ENCODE measurements around the gene OR1D5.
A peak's percentile ranks its signal among the peaks of the same experiment; 100 is the strongest.

Gene OR1D5

GRCh38 chr17:3043737-3044365, 19.6 kb downstream of the OR1D5 start:
- TF ChIP-seq, protein P1, sequence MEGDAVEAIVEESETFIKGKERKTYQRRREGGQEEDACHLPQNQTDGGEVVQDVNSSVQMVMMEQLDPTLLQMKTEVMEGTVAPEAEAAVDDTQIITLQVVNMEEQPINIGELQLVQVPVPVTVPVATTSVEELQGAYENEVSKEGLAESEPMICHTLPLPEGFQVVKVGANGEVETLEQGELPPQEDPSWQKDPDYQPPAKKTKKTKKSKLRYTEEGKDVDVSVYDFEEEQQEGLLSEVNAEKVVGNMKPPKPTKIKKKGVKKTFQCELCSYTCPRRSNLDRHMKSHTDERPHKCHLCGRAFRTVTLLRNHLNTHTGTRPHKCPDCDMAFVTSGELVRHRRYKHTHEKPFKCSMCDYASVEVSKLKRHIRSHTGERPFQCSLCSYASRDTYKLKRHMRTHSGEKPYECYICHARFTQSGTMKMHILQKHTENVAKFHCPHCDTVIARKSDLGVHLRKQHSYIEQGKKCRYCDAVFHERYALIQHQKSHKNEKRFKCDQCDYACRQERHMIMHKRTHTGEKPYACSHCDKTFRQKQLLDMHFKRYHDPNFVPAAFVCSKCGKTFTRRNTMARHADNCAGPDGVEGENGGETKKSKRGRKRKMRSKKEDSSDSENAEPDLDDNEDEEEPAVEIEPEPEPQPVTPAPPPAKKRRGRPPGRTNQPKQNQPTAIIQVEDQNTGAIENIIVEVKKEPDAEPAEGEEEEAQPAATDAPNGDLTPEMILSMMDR (IDR thresholded peaks at IDR 0.05; ENCODE audit: low read depth, low read length) = peak; percentile 35
- DNase-seq (ENCODE audit: low read depth in 2 of 2) = peak in 1 of 2 donors; percentile 11

DNA sequence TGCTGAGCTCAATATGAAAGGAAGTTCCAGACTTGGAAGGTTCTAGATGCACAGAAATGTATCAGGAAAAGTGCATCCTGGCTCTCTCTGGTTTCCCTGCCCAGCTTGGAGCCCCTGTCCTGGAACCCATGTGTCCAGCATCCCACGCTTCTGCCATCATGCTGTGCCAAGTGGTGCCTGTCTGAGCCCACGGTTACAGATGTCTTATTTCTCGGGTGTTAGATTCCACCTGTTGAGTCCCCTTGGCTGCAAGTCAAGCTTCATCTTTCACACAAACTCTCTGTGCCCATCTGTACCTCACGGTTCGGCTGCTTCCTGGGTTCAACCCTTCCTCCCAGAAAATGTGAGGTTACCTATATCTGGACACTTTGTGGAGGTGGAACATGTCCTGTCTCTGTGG, 22.5 kb downstream of the OR1D5 start:
- no peak for DNase-seq (ENCODE audit: low read depth in 2 of 2)
- TF ChIP-seq, protein P1 (IDR thresholded peaks at IDR 0.05; ENCODE audit: low read depth, low read length) = no peak
- H3K4me3 ChIP-seq (replicated peaks in 1 of 2; ENCODE audit: low read depth in 2 of 2, low read length in 2 of 2) = no peak overlapping the region

More at GRCh38 chr17:3043737-3044365, 19.6 kb downstream of the OR1D5 start:
- no peak overlapping the region for H3K4me3 ChIP-seq (replicated peaks in 1 of 2; ENCODE audit: low read depth in 2 of 2, low read length in 2 of 2)

DNA sequence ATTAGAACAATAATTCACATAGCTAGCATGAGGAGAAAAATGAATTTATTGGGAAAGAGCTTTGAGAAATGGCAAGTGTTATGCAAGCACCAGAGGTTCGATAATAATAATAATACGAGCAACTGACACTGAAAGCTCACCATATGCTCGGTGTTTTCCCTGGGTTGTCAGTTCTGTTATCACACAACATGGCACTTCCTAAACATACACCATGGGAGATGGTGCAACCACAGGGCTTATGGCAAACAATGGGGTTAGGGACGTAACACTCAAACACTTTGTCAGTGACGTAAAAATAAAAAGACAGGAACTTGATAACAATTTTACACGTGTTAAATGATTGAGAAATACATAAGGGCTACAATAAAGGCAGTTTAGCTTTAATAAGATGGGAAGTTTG, 23.7 kb downstream of the OR1D5 start:
- H3K4me3 ChIP-seq (replicated peaks in 1 of 2; ENCODE audit: low read depth in 2 of 2, low read length in 2 of 2) = no peak overlapping the region
- peak in 1 of 2 donors; percentile 67 for DNase-seq (ENCODE audit: low read depth in 2 of 2)
- TF ChIP-seq, protein P1 (IDR thresholded peaks at IDR 0.05; ENCODE audit: low read depth, low read length) = no peak

GRCh38 chr17:3038941-3039340, 24.5 kb downstream of the OR1D5 start:
- no peak for DNase-seq (ENCODE audit: low read depth in 2 of 2)
- TF ChIP-seq, protein P1 (IDR thresholded peaks at IDR 0.05; ENCODE audit: low read depth, low read length) = no peak
- H3K4me3 ChIP-seq (replicated peaks in 1 of 2; ENCODE audit: low read depth in 2 of 2, low read length in 2 of 2) = no peak overlapping the region

DNA sequence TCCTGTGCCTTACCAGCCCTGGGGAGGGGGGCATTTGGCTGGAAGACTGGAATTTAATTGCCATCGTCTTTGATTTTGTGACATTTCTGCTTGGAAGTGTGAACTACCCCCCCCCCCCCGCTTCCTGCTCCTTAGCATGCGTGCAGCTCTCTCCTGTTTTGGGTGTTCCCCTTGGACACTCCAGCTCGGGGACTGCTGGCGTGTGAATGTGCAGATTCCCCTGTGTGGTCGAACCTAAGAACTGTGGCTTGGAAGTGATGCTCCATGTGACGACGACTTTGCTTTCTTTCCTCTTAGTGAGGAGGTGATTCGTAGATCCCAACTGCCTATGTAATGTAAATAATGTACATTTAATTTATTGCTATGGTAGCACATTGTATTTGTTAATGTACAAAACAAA, 26.1 kb downstream of the OR1D5 start:
- no peak for DNase-seq (ENCODE audit: low read depth in 2 of 2)
- no peak overlapping the region for H3K4me3 ChIP-seq (replicated peaks in 1 of 2; ENCODE audit: low read depth in 2 of 2, low read length in 2 of 2)
- TF ChIP-seq, protein P1 (IDR thresholded peaks at IDR 0.05; ENCODE audit: low read depth, low read length) = no peak

GRCh38 chr17:3036800-3037199, 26.6 kb downstream of the OR1D5 start:
- no peak for DNase-seq (ENCODE audit: low read depth in 2 of 2)
- TF ChIP-seq, protein P1 (IDR thresholded peaks at IDR 0.05; ENCODE audit: low read depth, low read length) = no peak
- no peak overlapping the region for H3K4me3 ChIP-seq (replicated peaks in 1 of 2; ENCODE audit: low read depth in 2 of 2, low read length in 2 of 2)

DNA sequence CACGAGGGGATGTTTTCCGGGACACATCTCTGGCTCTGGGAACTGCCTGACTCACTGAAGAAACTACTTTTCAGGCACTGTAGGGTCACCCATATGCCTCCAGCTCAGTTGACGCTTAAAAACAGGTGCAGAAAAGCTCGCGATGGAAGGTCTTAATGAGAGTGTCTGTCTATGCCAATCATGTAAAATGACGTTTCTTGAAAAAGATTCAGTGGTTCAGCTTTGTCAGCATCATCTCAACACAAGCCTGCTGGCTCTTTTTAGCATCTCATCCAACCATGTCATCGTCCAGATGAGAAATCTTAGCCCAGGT, 27.5 kb downstream of the OR1D5 start:
- TF ChIP-seq, protein P1 (IDR thresholded peaks at IDR 0.05; ENCODE audit: low read depth, low read length) = no peak
- H3K4me3 ChIP-seq (replicated peaks in 1 of 2; ENCODE audit: low read depth in 2 of 2, low read length in 2 of 2) = no peak overlapping the region
- DNase-seq (ENCODE audit: low read depth in 2 of 2) = no peak

Data from cardiac fibroblast (primary cell).